Jurkat, Clone E6-1 (cell line): ENCODE data around the gene TKT.
A peak's percentile ranks its signal among the peaks of the same experiment; 100 is the strongest.
"Not testable (repeated sequence)": the region's sequence is repeated elsewhere in the genome, so short reads cannot be mapped to it uniquely, and the experiment has no call there.

Experiments used
- DNase-seq: peaks from one replicate; pipeline ENCODE4 v3.0.0-alpha.2; 2011; ENCODE audit warnings: low read depth, low spot score
- H3K4me3 ChIP-seq: 2 replicates; pipeline ENCODE4 v1.5.1; 2011; ENCODE audit warnings: mild to moderate bottlenecking, low read length, control low read depth, moderate library complexity

TKT gene

GRCh38 chr3:53263907-53264306 is 8.1 kb upstream of the TKT start:
- no peak for DNase-seq

GRCh38 chr3:53261712-53262111 is 5.9 kb upstream of the TKT start:
- no peak for DNase-seq
- H3K4me3 ChIP-seq = no peak overlapping the region

More at GRCh38 chr3:53263907-53264306, 8.1 kb upstream of the TKT start:
- no peak overlapping the region for H3K4me3 ChIP-seq

GRCh38 chr3:53260286-53260785 is 4.5 kb upstream of the TKT start:
- DNase-seq = no peak
- no peak overlapping the region for H3K4me3 ChIP-seq

GRCh38 chr3:53259427-53260259 is 3.8 kb upstream of the TKT start:
- no peak overlapping the region for H3K4me3 ChIP-seq
- DNase-seq = no peak

- H3K4me3 ChIP-seq = no peak overlapping the region
- DNase-seq = no peak
Observed at GRCh38 chr3:53258600-53259426, 3.0 kb upstream of the TKT start.

- H3K4me3 ChIP-seq = no peak overlapping the region
- no peak for DNase-seq
Observed at GRCh38 chr3:53257465-53257864, 1.6 kb upstream of the TKT start.

- H3K4me3 ChIP-seq = no peak overlapping the region
- DNase-seq = no peak
Observed at GRCh38 chr3:53256704-53257055, 858 bp upstream of the TKT start.

- DNase-seq = no peak
- peak overlapping the region; percentile 88 for H3K4me3 ChIP-seq
Observed at GRCh38 chr3:53255423-53255774, 423 bp downstream of the TKT start.

GRCh38 chr3:53254509-53255422 is 1.1 kb downstream of the TKT start:
- peak overlapping the region; percentile 88 for H3K4me3 ChIP-seq
- DNase-seq = peak; percentile 47

GRCh38 chr3:53253707-53254508 is 1.9 kb downstream of the TKT start:
- DNase-seq = no peak
- peak overlapping the region; percentile 88 for H3K4me3 ChIP-seq

GRCh38 chr3:53252947-53253322 is 2.9 kb downstream of the TKT start:
- not testable (repeated sequence) for DNase-seq, H3K4me3 ChIP-seq

GRCh38 chr3:53252096-53252946 is 3.5 kb downstream of the TKT start:
- no peak for DNase-seq
- no peak overlapping the region for H3K4me3 ChIP-seq

- DNase-seq = no peak
- H3K4me3 ChIP-seq = no peak overlapping the region
Observed at GRCh38 chr3:53250881-53251605, 4.8 kb downstream of the TKT start.

GRCh38 chr3:53250453-53250852 is 5.4 kb downstream of the TKT start:
- DNase-seq = no peak
- H3K4me3 ChIP-seq = no peak overlapping the region

GRCh38 chr3:53248161-53248560 is 7.7 kb downstream of the TKT start:
- no peak overlapping the region for H3K4me3 ChIP-seq
- no peak for DNase-seq

GRCh38 chr3:53247619-53248018 is 8.2 kb downstream of the TKT start:
- no peak for DNase-seq
- no peak overlapping the region for H3K4me3 ChIP-seq

- H3K4me3 ChIP-seq = no peak overlapping the region
- no peak for DNase-seq
Observed at GRCh38 chr3:53244271-53244670, 11.6 kb downstream of the TKT start.
